WTC11 (cell line): ENCODE measurements around the gene CPAMD8. TPM values are rescaled to one million over a fixed set of nuclear protein-coding genes. Genes with fewer than 3 reads are reported as not detected.
A peak's percentile ranks its signal among the peaks of the same experiment; 100 is the strongest.

ENCODE experiments used
- ATAC-seq: fragments of 200-7000 bp; cut with Tn5 transposase; 2 replicates; pipeline ENCODE4 v1.10.0; 2021; ENCODE audit warnings: mild to moderate bottlenecking, moderate library complexity
- CTCF ChIA-PET: fragments of 300-600 bp; sonication (Branson Sonifier 250); formaldehyde crosslinking; loops from one replicate; lab custom pipeline; 2021; ENCODE audit warnings: antibody characterized with exemption; lab: Charles Lee
- POLR2A ChIA-PET: fragments of 350-600 bp; sonication (Branson Sonifier 250); formaldehyde crosslinking; loops from one replicate; lab custom pipeline; 2021; ENCODE audit warnings: antibody characterized with exemption; lab: Charles Lee
- DNase-seq: peaks from one replicate; pipeline ENCODE4 v3.0.0; 2021; ENCODE audit warnings: low spot score
- H3K27ac Mint-ChIP-seq: 2 replicates; pipeline ENCODE4 v1.8.0; 2021; ENCODE audit warnings: mixed read lengths
- H3K27me3 Mint-ChIP-seq: 2 replicates; pipeline ENCODE4 v1.8.0; 2021; ENCODE audit warnings: low read depth, mild to moderate bottlenecking, moderate library complexity, mixed read lengths
- H3K36me3 Mint-ChIP-seq: 2 replicates; pipeline ENCODE4 v1.8.0; 2021; ENCODE audit warnings: mixed read lengths
- H3K4me1 Mint-ChIP-seq: 2 replicates; pipeline ENCODE4 v1.8.0; 2022; ENCODE audit warnings: mixed read lengths
- H3K4me3 Mint-ChIP-seq: 2 replicates; pipeline ENCODE4 v1.8.0; 2021; ENCODE audit warnings: mild to moderate bottlenecking, moderate library complexity, mixed read lengths
- H3K9me3 Mint-ChIP-seq: 2 replicates; pipeline ENCODE4 v1.8.0; 2021; ENCODE audit warnings: mixed read lengths
- ATF1 ChIP-seq: sonication (generic); formaldehyde crosslinking; IDR thresholded peaks from 2 replicates; pipeline ENCODE4 v1.8.1; 2023; ENCODE audit warnings: mild to moderate bottlenecking, moderate library complexity, missing genetic modification reagents
- ATF2 ChIP-seq: sonication (generic); formaldehyde crosslinking; IDR thresholded peaks from 2 replicates; pipeline ENCODE4 v1.8.1; 2022; ENCODE audit warnings: low read depth, missing genetic modification reagents, borderline replicate concordance
- CREM ChIP-seq: sonication (generic); formaldehyde crosslinking; IDR thresholded peaks from 2 replicates; pipeline ENCODE4 v1.8.1; 2022; ENCODE audit warnings: mild to moderate bottlenecking, missing genetic modification reagents, moderate library complexity
- E2F1 ChIP-seq: sonication (generic); formaldehyde crosslinking; IDR thresholded peaks from 2 replicates; pipeline ENCODE4 v1.8.0; 2022; ENCODE audit warnings: mild to moderate bottlenecking, missing genetic modification reagents
- E2F5 ChIP-seq: sonication (generic); formaldehyde crosslinking; IDR thresholded peaks from 2 replicates; pipeline ENCODE4 v1.8.1; 2022; ENCODE audit warnings: mild to moderate bottlenecking, moderate library complexity, missing genetic modification reagents
- FOXK1 ChIP-seq: sonication (generic); formaldehyde crosslinking; IDR thresholded peaks from 2 replicates; pipeline ENCODE4 v1.8.0; 2022; ENCODE audit warnings: mild to moderate bottlenecking, moderate library complexity, missing genetic modification reagents
- MAX ChIP-seq: sonication (generic); formaldehyde crosslinking; IDR thresholded peaks from 2 replicates; pipeline ENCODE4 v1.8.0; 2022; ENCODE audit warnings: mild to moderate bottlenecking, missing genetic modification reagents
- NFATC4 ChIP-seq: fragments of 250-450 bp; sonication (Bioruptor Pico); IDR thresholded peaks from 2 replicates; pipeline ENCODE4 v1.9.0; 2021; ENCODE audit warnings: mild to moderate bottlenecking
- NR2C2 ChIP-seq: sonication (generic); formaldehyde crosslinking; IDR thresholded peaks from 2 replicates; pipeline ENCODE4 v1.8.0; 2022; ENCODE audit warnings: mild to moderate bottlenecking, missing genetic modification reagents
- NR3C1 ChIP-seq: sonication (generic); formaldehyde crosslinking; conservative IDR thresholded peaks from 2 replicates; pipeline ENCODE4 v1.8.1; 2023; ENCODE audit warnings: low read depth, mild to moderate bottlenecking, missing genetic modification reagents
- STAT6 ChIP-seq: sonication (generic); formaldehyde crosslinking; conservative IDR thresholded peaks from 2 replicates; pipeline ENCODE4 v1.8.1; 2023; ENCODE audit warnings: mild to moderate bottlenecking, low read depth, missing genetic modification reagents, moderate library complexity
- TEAD4 ChIP-seq: sonication (generic); formaldehyde crosslinking; IDR thresholded peaks from 2 replicates; pipeline ENCODE4 v1.8.0; 2022; ENCODE audit warnings: mild to moderate bottlenecking, missing genetic modification reagents
- ZBTB21 ChIP-seq: sonication (generic); formaldehyde crosslinking; IDR thresholded peaks from 2 replicates; pipeline ENCODE4 v1.8.1; 2023; ENCODE audit warnings: mild to moderate bottlenecking, missing genetic modification reagents, borderline replicate concordance
- ZNF138 ChIP-seq: sonication (generic); formaldehyde crosslinking; conservative IDR thresholded peaks from 2 replicates; pipeline ENCODE4 v1.8.1; 2022; ENCODE audit warnings: mild to moderate bottlenecking, moderate library complexity, missing genetic modification reagents
- ZNF416 ChIP-seq: fragments of 250-450 bp; sonication (Bioruptor Pico); IDR thresholded peaks from 2 replicates; pipeline ENCODE4 v1.9.0; 2021; ENCODE audit warnings: mild to moderate bottlenecking, inconsistent platforms
- ZNF423 ChIP-seq: fragments of 250-450 bp; sonication (Bioruptor Pico); IDR thresholded peaks from 2 replicates; pipeline ENCODE4 v2.1.2; 2022; ENCODE audit warnings: mild to moderate bottlenecking, moderate library complexity
- total RNA-seq: library from RNA; stranded (reverse); gene quantifications from 3 replicates; pipeline ENCODE4 v1.2.3, GENCODE V29; 2021
- TF ChIP-seq, protein P1 (sequence below): sonication (generic); formaldehyde crosslinking; IDR thresholded peaks from 2 replicates; pipeline ENCODE4 v1.8.1; 2023; ENCODE audit warnings: mild to moderate bottlenecking, missing genetic modification reagents, moderate library complexity
- TF ChIP-seq, protein P2 (sequence below): fragments of 250-450 bp; sonication (Bioruptor Pico); IDR thresholded peaks from 2 replicates; pipeline ENCODE4 v1.9.0; 2021; ENCODE audit warnings: mild to moderate bottlenecking
- TF ChIP-seq, protein P3 (sequence below): fragments of 250-450 bp; sonication (Bioruptor Pico); IDR thresholded peaks from 2 replicates; pipeline ENCODE4 v1.9.0; 2021; ENCODE audit warnings: mild to moderate bottlenecking
- TF ChIP-seq, protein P4 (sequence below): sonication (generic); formaldehyde crosslinking; conservative IDR thresholded peaks from 2 replicates; pipeline ENCODE4 v1.8.1; 2022; ENCODE audit warnings: mild to moderate bottlenecking, missing genetic modification reagents

Gene CPAMD8
- total RNA-seq, 1 experiment from 2014 or later = 6.9 TPM

- no peak for TF ChIP-seq STAT6 (CRISPR knock-in tag)
- no peak for TF ChIP-seq ZNF416
- TF ChIP-seq, protein P1, sequence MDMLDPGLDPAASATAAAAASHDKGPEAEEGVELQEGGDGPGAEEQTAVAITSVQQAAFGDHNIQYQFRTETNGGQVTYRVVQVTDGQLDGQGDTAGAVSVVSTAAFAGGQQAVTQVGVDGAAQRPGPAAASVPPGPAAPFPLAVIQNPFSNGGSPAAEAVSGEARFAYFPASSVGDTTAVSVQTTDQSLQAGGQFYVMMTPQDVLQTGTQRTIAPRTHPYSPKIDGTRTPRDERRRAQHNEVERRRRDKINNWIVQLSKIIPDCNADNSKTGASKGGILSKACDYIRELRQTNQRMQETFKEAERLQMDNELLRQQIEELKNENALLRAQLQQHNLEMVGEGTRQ = no peak
- TF ChIP-seq ZBTB21 (CRISPR knock-in tag) = no peak
- TF ChIP-seq, protein P2, sequence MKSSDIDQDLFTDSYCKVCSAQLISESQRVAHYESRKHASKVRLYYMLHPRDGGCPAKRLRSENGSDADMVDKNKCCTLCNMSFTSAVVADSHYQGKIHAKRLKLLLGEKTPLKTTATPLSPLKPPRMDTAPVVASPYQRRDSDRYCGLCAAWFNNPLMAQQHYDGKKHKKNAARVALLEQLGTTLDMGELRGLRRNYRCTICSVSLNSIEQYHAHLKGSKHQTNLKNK = no peak
- no peak for TF ChIP-seq E2F1 (CRISPR knock-in tag)
- TF ChIP-seq, all 79 proteins: peak for 0
- Mint-ChIP-seq H3K36me3 (no peaks in the 10 kb centered on the region), H3K4me1 (peaks cover 4% of the 10 kb centered on the region; the same call in 1 of the 2 replicates), H3K27ac (no peak overlapping the region), H3K27me3 (peaks cover 31% of the 10 kb centered on the region), H3K9me3 (no peaks in the 10 kb centered on the region), H3K4me3 (peak overlapping the region; percentile 62)
- DNase-seq (no peak), ATAC-seq (no peak)
- CTCF ChIA-PET = interaction anchor here (0.9 to 1.8 kb wide), 3 partner anchors 11 to 184 kb away, joined by 3 to 8 read pairs (median 6); no protein-coding TSS in a partner anchor
- POLR2A ChIA-PET = no interaction called here
These were observed 128.1 kb downstream of the CPAMD8 start for GRCh38 chr19:16898361-16899015.

DNA sequence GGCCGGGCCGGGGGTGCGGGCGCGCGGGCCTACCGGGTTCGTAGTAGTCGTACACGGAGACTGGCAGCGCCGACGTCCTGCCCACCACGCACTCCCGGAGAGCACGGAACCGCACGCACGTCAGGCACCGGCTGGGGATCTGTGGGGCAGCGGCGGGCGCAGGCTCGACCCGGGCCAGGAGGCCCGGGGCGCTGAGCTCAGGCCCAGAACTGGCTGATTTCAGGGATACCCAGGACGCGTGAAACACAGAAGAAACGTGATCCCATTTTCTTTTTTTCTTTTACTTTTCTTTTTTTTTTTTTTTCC is 128.8 kb downstream of the CPAMD8 start:
- CTCF ChIA-PET = interaction anchor here (0.7 to 1.5 kb wide), 3 partner anchors 10 to 183 kb away, joined by 3 to 6 read pairs (median 3); no protein-coding TSS in a partner anchor
- DNase-seq (no peak), ATAC-seq (no peak)
- Mint-ChIP-seq H3K27ac (no peak overlapping the region), H3K9me3 (no peaks in the 10 kb centered on the region), H3K36me3 (no peaks in the 10 kb centered on the region), H3K27me3 (peaks cover 31% of the 10 kb centered on the region), H3K4me1 (peaks cover 4% of the 10 kb centered on the region; the same call in 1 of the 2 replicates), H3K4me3 (peak overlapping the region; percentile 62)
- TF ChIP-seq ZNF138 (no peak), E2F5 (CRISPR knock-in tag) (no peak), NFATC4 (CRISPR knock-in tag) (no peak), ATF1 (CRISPR knock-in tag) (no peak), TEAD4 (CRISPR knock-in tag) (no peak), NR3C1 (CRISPR knock-in tag) (no peak), CREM (CRISPR knock-in tag) (no peak), FOXK1 (CRISPR knock-in tag) (peak; percentile 2; the same call in 1 of the 2 replicates), NR2C2 (CRISPR knock-in tag) (no peak), MAX (CRISPR knock-in tag) (no peak), ZNF423 (no peak), ATF2 (no peak)
- TF ChIP-seq, protein P3, sequence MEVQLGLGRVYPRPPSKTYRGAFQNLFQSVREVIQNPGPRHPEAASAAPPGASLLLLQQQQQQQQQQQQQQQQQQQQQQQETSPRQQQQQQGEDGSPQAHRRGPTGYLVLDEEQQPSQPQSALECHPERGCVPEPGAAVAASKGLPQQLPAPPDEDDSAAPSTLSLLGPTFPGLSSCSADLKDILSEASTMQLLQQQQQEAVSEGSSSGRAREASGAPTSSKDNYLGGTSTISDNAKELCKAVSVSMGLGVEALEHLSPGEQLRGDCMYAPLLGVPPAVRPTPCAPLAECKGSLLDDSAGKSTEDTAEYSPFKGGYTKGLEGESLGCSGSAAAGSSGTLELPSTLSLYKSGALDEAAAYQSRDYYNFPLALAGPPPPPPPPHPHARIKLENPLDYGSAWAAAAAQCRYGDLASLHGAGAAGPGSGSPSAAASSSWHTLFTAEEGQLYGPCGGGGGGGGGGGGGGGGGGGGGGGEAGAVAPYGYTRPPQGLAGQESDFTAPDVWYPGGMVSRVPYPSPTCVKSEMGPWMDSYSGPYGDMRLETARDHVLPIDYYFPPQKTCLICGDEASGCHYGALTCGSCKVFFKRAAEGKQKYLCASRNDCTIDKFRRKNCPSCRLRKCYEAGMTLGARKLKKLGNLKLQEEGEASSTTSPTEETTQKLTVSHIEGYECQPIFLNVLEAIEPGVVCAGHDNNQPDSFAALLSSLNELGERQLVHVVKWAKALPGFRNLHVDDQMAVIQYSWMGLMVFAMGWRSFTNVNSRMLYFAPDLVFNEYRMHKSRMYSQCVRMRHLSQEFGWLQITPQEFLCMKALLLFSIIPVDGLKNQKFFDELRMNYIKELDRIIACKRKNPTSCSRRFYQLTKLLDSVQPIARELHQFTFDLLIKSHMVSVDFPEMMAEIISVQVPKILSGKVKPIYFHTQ (CRISPR knock-in tag) = no peak
- TF ChIP-seq, protein P4, sequence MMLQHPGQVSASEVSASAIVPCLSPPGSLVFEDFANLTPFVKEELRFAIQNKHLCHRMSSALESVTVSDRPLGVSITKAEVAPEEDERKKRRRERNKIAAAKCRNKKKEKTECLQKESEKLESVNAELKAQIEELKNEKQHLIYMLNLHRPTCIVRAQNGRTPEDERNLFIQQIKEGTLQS (CRISPR knock-in tag) = 0 out of 2 replicates have a peak, but pooled peaks have one; percentile 13
- POLR2A ChIA-PET = no interaction called here
